OCI-LY7 (cell line): ENCODE measurements around the gene ADGRG6.

ENCODE experiments used
- CTCF ChIP-seq: fragments of 200-600 bp; sonication (generic); conservative IDR thresholded peaks from 2 replicates; pipeline ENCODE4 v1.5.1; 2014; ENCODE audit warnings: mild to moderate bottlenecking, antibody characterized with exemption, low read length, moderate library complexity, mixed read lengths
- EZH2phosphoT487 ChIP-seq: fragments of 200-600 bp; sonication (generic); IDR thresholded peaks from 2 replicates; pipeline ENCODE4 v1.6.1; 2018; ENCODE audit warnings: low read depth, borderline replicate concordance, mild to moderate bottlenecking, mixed run types, antibody characterized with exemption, low read length, moderate library complexity, mixed read lengths

DNA sequence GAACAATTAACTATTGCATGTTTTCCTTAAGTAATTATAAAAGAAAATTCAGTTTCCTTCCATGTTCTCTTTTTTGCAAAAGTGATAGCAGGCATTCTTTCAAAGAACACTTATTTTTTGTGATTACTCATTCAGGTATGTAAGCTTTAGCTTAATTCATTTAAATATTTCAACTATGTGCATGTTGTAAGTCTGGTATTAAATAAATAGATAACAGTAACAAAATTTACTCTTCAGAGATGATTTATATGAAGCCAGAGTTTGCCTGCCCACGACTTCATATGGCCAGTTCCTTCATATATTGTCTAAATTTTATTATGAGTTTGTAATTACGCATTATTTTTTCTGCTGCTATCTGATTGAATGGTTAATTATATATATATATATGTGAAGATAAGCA lies 110.9 kb downstream of the ADGRG6 start:
- TF ChIP-seq CTCF, result no peak
- TF ChIP-seq EZH2phosphoT487, result no peak
